Breast epithelium (tissue), 4 donors: ENCODE results near the gene FRS2. TPM values are rescaled to one million over a fixed set of nuclear protein-coding genes. Genes with fewer than 3 reads are reported as not detected.

Experiments
- DNase-seq, 2 donors: peaks; one replicate each; pipeline ENCODE4 v3.0.0-alpha.2; 2019; ENCODE audit warnings: low spot score in 2 of 2
- H3K27ac ChIP-seq, 2 donors: fragments of 200-600 bp; sonication (generic) in 1 of 2; one replicate each; pipeline ENCODE4 v1.5.1; 2016 to 2019; ENCODE audit warnings: mild to moderate bottlenecking in 1 of 2
- H3K27me3 ChIP-seq, 2 donors: fragments of 200-600 bp; sonication (generic) in 1 of 2; one replicate each; pipeline versions ENCODE4 v1.5.1 to v1.6.0; 2017 to 2019; ENCODE audit warnings: control low read depth in 1 of 2, mild to moderate bottlenecking in 1 of 2
- H3K36me3 ChIP-seq: fragments of 200-600 bp; one replicate; pipeline ENCODE4 v1.5.1; 2019
- H3K4me1 ChIP-seq, 2 donors: fragments of 200-600 bp; sonication (generic); one replicate each; pipeline ENCODE4 v1.5.1; 2016 to 2019; ENCODE audit warnings: control low read depth in 1 of 2
- H3K4me3 ChIP-seq, 3 donors: fragments of 200-600 bp; sonication (generic); 1 replicate in 2 of 3; 2 replicates in 1 of 3; pipeline ENCODE4 v1.5.1; 2016 to 2019; ENCODE audit warnings: mild to moderate bottlenecking in 3 of 3, moderate library complexity in 2 of 3
- H3K9me3 ChIP-seq, 2 donors: fragments of 200-600 bp; sonication (generic) in 1 of 2; one replicate each; pipeline ENCODE4 v1.5.1; 2016 to 2019; ENCODE audit warnings: control low read depth in 1 of 2
- POLR2A ChIP-seq: fragments of 450-650 bp; IDR thresholded peaks from one replicate; pipeline ENCODE4 v1.6.1; 2016; ENCODE audit warnings: antibody characterized with exemption, mild to moderate bottlenecking, moderate library complexity
- POLR2AphosphoS5 ChIP-seq, 3 donors: sonication (generic); formaldehyde crosslinking; IDR thresholded peaks; one replicate each; pipeline ENCODE4 v1.6.1; 2017; ENCODE audit warnings: antibody characterized with exemption in 3 of 3
- intact Hi-C: fragments of 100-400 bp; cut with DNase I; formaldehyde crosslinking; loops from one replicate; pipeline ENCODE4 v1.15.1; 2023; ENCODE audit warnings: low total_unique reads
- total RNA-seq, 3 donors: library from RNA; depleted of rRNA; stranded (reverse); fragments of >200 nt; gene quantifications; one replicate each; pipeline ENCODE4 v1.1.0, GENCODE V29; 2016
- TF ChIP-seq, protein P1 (sequence below), 3 donors: fragments of 450-650 bp; IDR thresholded peaks; one replicate each; pipeline ENCODE4 v1.5.1; 2016 to 2017; ENCODE audit warnings: antibody characterized with exemption in 3 of 3, mild to moderate bottlenecking in 3 of 3, moderate library complexity in 3 of 3

FRS2 gene
- total RNA-seq, 3 donors from 2014 or later: 54.9 to 125 (median 72.4) TPM

- H3K36me3 ChIP-seq: no peaks in the 10 kb centered on the region
- H3K9me3 ChIP-seq: no peaks in the 10 kb centered on the region
- DNase-seq: no peak
- H3K4me3 ChIP-seq: peak overlapping the region in 2 of 3 donors; percentile 7 to 46
- H3K27me3 ChIP-seq: no peaks in the 10 kb centered on the region
- peaks cover 0 to 22% of the 10 kb centered on the region in 2 donors for H3K4me1 ChIP-seq
- intact Hi-C loops: no loop called here
- H3K27ac ChIP-seq: peak overlapping the region; percentile 83
- no peak for TF ChIP-seq POLR2AphosphoS5 (IDR thresholded peaks at IDR 0.05)
Measured at GRCh38 chr12:69476276-69477017, 6.3 kb downstream of the FRS2 start.

DNA sequence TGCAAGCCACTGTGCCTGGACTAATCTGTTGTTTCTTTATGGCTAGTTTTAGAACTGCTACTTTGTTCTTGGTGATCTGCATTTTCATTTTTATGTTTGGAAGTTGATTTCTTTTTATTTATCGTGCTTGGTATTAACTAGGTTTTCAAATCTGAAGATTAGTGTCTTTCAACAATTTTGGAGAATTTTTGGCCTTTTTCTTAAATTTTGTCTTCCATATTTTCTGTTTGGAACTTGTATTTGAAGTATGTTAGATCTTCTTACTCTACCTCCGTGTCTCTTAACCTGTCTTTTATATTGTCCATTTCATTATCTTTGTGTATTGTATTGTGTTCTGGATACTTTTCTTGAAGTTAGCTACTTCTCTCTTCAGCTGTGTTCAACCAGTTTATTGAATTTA, 9.5 kb downstream of the FRS2 start:
- intact Hi-C loops: no loop called here

DNA sequence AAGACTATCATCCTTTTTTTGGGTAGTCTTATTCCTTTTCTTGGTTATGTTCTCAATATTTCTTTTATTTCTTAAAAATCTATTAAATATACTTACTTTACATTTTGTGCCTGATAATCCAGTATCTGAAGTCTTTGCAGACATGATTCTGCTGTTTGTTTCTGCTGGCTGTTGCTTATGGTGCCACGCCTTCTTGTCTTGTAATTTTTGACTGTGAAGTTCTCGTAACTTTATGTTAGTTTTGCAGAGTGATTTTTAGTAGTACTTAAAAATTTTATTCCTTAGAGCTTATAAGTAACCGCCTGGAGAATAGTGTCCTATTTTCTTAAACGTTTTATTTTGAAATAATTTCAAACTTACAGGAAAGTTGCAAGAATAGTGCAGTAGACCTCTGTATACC, 10.5 kb downstream of the FRS2 start:
- Histone ChIP-seq H3K9me3 (no peaks in the 10 kb centered on the region), H3K27me3 (no peaks in the 10 kb centered on the region), H3K4me1 (peaks cover 0 to 12% of the 10 kb centered on the region in 2 donors), H3K36me3 (no peaks in the 10 kb centered on the region), H3K4me3 (no peak overlapping the region), H3K27ac (no peak overlapping the region)
- TF ChIP-seq, protein P1, sequence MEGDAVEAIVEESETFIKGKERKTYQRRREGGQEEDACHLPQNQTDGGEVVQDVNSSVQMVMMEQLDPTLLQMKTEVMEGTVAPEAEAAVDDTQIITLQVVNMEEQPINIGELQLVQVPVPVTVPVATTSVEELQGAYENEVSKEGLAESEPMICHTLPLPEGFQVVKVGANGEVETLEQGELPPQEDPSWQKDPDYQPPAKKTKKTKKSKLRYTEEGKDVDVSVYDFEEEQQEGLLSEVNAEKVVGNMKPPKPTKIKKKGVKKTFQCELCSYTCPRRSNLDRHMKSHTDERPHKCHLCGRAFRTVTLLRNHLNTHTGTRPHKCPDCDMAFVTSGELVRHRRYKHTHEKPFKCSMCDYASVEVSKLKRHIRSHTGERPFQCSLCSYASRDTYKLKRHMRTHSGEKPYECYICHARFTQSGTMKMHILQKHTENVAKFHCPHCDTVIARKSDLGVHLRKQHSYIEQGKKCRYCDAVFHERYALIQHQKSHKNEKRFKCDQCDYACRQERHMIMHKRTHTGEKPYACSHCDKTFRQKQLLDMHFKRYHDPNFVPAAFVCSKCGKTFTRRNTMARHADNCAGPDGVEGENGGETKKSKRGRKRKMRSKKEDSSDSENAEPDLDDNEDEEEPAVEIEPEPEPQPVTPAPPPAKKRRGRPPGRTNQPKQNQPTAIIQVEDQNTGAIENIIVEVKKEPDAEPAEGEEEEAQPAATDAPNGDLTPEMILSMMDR (IDR thresholded peaks at IDR 0.05): no peak
- TF ChIP-seq POLR2AphosphoS5 (IDR thresholded peaks at IDR 0.05) (no peak), POLR2A (no peak)
- intact Hi-C loops: no loop called here
- no peak for DNase-seq

More for the DNA sequence above, 9.5 kb downstream of the FRS2 start:
- H3K27me3 ChIP-seq: no peaks in the 10 kb centered on the region
- no peak for DNase-seq
- H3K27ac ChIP-seq: no peak overlapping the region
- peaks cover 0 to 12% of the 10 kb centered on the region in 2 donors for H3K4me1 ChIP-seq
- H3K36me3 ChIP-seq: no peaks in the 10 kb centered on the region
- no peak overlapping the region for H3K4me3 ChIP-seq
- no peak for TF ChIP-seq POLR2A
- TF ChIP-seq POLR2AphosphoS5 (IDR thresholded peaks at IDR 0.05): no peak
- TF ChIP-seq, protein P1 (IDR thresholded peaks at IDR 0.05): no peak
- H3K9me3 ChIP-seq: no peaks in the 10 kb centered on the region

GRCh38 chr12:69481133-69481532, 10.9 kb downstream of the FRS2 start:
- no peaks in the 10 kb centered on the region for H3K27me3 ChIP-seq
- no peak for DNase-seq
- no peak overlapping the region for H3K27ac ChIP-seq
- intact Hi-C loops: no loop called here
- H3K4me3 ChIP-seq: no peak overlapping the region
- H3K36me3 ChIP-seq: no peaks in the 10 kb centered on the region
- H3K4me1 ChIP-seq: peaks cover 0 to 9% of the 10 kb centered on the region in 2 donors
- no peaks in the 10 kb centered on the region for H3K9me3 ChIP-seq
- TF ChIP-seq POLR2A: no peak
- TF ChIP-seq, protein P1 (IDR thresholded peaks at IDR 0.05): no peak
- TF ChIP-seq POLR2AphosphoS5 (IDR thresholded peaks at IDR 0.05): no peak

GRCh38 chr12:69483700-69484099, 13.5 kb downstream of the FRS2 start:
- Histone ChIP-seq H3K36me3 (no peaks in the 10 kb centered on the region), H3K4me1 (peaks cover 0 to 7% of the 10 kb centered on the region in 2 donors), H3K4me3 (no peak overlapping the region), H3K27ac (no peak overlapping the region), H3K27me3 (no peaks in the 10 kb centered on the region), H3K9me3 (peaks cover 6 to 13% of the 10 kb centered on the region in 2 donors)
- intact Hi-C loops: no loop called here
- DNase-seq: no peak
- TF ChIP-seq POLR2A (no peak), POLR2AphosphoS5 (IDR thresholded peaks at IDR 0.05) (no peak)
- TF ChIP-seq, protein P1 (IDR thresholded peaks at IDR 0.05): no peak
